Progenitor cell of endocrine pancreas (in vitro differentiated cells): ENCODE data around the gene NCF4. TPM values are rescaled to one million over a fixed set of nuclear protein-coding genes. Genes with fewer than 3 reads are reported as not detected.

ENCODE experiments used
- DNase-seq: peaks from one replicate; pipeline ENCODE4 v3.0.0; 2021; ENCODE audit warnings: low spot score; ENCODE audit not compliant: unreplicated experiment
- H3K27ac Mint-ChIP-seq: 2 replicates; pipeline ENCODE4 v1.8.0; 2021; ENCODE audit warnings: mild to moderate bottlenecking, moderate library complexity, mixed read lengths
- H3K27me3 Mint-ChIP-seq: 2 replicates; pipeline ENCODE4 v1.8.0; 2021; ENCODE audit warnings: mixed read lengths
- H3K36me3 Mint-ChIP-seq: 2 replicates; pipeline ENCODE4 v1.8.0; 2022; ENCODE audit warnings: mixed read lengths; ENCODE audit not compliant: insufficient read depth
- H3K4me1 Mint-ChIP-seq: 2 replicates; pipeline ENCODE4 v1.8.0; 2021; ENCODE audit warnings: low read depth, mixed read lengths
- H3K4me3 Mint-ChIP-seq: 2 replicates; pipeline ENCODE4 v1.8.0; 2021; ENCODE audit warnings: low read depth, mild to moderate bottlenecking, moderate library complexity, mixed read lengths
- H3K9me3 Mint-ChIP-seq: 2 replicates; pipeline ENCODE4 v1.8.0; 2021; ENCODE audit warnings: low read depth, mixed read lengths
- total RNA-seq: library from RNA; stranded (reverse); gene quantifications from 2 replicates; pipeline ENCODE4 v1.2.1, GENCODE V29; 2021
- TF ChIP-seq, protein P1 (sequence below): fragments of 200-600 bp; sonication (generic); IDR thresholded peaks from one replicate; pipeline ENCODE4 v1.5.0; 2021; ENCODE audit warnings: antibody characterized with exemption, mild to moderate bottlenecking; ENCODE audit not compliant: unreplicated experiment

Gene NCF4
- total RNA-seq, 1 donor from 2014 or later, result not detected

GRCh38 chr22:36860438-36860820 is 377 bp upstream of the NCF4 start:
- no peak for DNase-seq
- Mint-ChIP-seq H3K27ac (no peak overlapping the region), H3K36me3 (peaks cover 2% of the 10 kb centered on the region), H3K4me3 (no peak overlapping the region), H3K4me1 (no peaks in the 10 kb centered on the region), H3K9me3 (no peaks in the 10 kb centered on the region), H3K27me3 (peaks cover 56% of the 10 kb centered on the region)
- TF ChIP-seq, protein P1, sequence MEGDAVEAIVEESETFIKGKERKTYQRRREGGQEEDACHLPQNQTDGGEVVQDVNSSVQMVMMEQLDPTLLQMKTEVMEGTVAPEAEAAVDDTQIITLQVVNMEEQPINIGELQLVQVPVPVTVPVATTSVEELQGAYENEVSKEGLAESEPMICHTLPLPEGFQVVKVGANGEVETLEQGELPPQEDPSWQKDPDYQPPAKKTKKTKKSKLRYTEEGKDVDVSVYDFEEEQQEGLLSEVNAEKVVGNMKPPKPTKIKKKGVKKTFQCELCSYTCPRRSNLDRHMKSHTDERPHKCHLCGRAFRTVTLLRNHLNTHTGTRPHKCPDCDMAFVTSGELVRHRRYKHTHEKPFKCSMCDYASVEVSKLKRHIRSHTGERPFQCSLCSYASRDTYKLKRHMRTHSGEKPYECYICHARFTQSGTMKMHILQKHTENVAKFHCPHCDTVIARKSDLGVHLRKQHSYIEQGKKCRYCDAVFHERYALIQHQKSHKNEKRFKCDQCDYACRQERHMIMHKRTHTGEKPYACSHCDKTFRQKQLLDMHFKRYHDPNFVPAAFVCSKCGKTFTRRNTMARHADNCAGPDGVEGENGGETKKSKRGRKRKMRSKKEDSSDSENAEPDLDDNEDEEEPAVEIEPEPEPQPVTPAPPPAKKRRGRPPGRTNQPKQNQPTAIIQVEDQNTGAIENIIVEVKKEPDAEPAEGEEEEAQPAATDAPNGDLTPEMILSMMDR, result no peak

- Mint-ChIP-seq H3K36me3 (no peaks in the 10 kb centered on the region), H3K27ac (no peak overlapping the region), H3K4me1 (no peaks in the 10 kb centered on the region), H3K9me3 (no peaks in the 10 kb centered on the region), H3K27me3 (peaks cover 55% of the 10 kb centered on the region), H3K4me3 (no peak overlapping the region)
- DNase-seq, result no peak
- TF ChIP-seq, protein P1, result no peak
These were observed 1.7 kb downstream of the NCF4 start for GRCh38 chr22:36862251-36863242.

DNA sequence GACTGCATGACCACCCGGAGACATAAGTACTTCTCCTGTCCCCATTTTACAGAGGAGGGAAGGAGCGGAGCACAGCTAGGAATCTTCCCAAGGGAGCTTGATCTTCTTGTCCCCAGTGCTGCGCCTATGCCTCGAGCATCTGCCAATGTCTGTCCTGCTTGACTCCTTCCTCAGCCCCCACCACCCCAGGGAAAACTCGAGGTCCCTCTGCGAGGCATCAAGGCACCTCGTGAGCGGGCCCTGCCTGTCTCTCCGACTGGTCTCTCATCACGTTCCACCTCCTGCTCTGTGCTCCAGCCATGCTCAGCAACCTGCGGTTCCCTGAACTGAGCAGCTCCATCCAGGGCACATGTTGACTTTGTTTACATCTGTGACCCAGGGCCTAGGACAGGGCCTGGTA is 2.5 kb downstream of the NCF4 start:
- H3K9me3 Mint-ChIP-seq, result no peaks in the 10 kb centered on the region
- TF ChIP-seq, protein P1, result no peak
- no peaks in the 10 kb centered on the region for H3K4me1 Mint-ChIP-seq
- H3K4me3 Mint-ChIP-seq, result no peak overlapping the region
- no peaks in the 10 kb centered on the region for H3K36me3 Mint-ChIP-seq
- peaks cover 50% of the 10 kb centered on the region for H3K27me3 Mint-ChIP-seq
- no peak for DNase-seq
- no peak overlapping the region for H3K27ac Mint-ChIP-seq

GRCh38 chr22:36863979-36864378 is 3.2 kb downstream of the NCF4 start:
- TF ChIP-seq, protein P1, result no peak
- peaks cover 44% of the 10 kb centered on the region for H3K27me3 Mint-ChIP-seq
- H3K27ac Mint-ChIP-seq, result no peak overlapping the region
- no peaks in the 10 kb centered on the region for H3K4me1 Mint-ChIP-seq
- no peak overlapping the region for H3K4me3 Mint-ChIP-seq
- no peaks in the 10 kb centered on the region for H3K36me3 Mint-ChIP-seq
- no peak for DNase-seq
- H3K9me3 Mint-ChIP-seq, result no peaks in the 10 kb centered on the region

GRCh38 chr22:36864454-36865215 is 3.8 kb downstream of the NCF4 start:
- Mint-ChIP-seq H3K4me3 (no peak overlapping the region), H3K9me3 (no peaks in the 10 kb centered on the region), H3K36me3 (no peaks in the 10 kb centered on the region), H3K4me1 (no peaks in the 10 kb centered on the region), H3K27ac (no peak overlapping the region), H3K27me3 (peaks cover 47% of the 10 kb centered on the region)
- TF ChIP-seq, protein P1, result no peak
- DNase-seq, result no peak
